Endothelial cell of umbilical vein (primary cell): ENCODE results near the gene AOC1. TPM values are rescaled to one million over a fixed set of nuclear protein-coding genes. Genes with fewer than 3 reads are reported as not detected.

Experiments used
- BruUV-seq: library from RNA; stranded (reverse); fragments of 400-500 nt; replicated peaks from 2 replicates; lab custom pipeline; 2021; lab: Mats Ljungman, UMichigan
- CTCF ChIA-PET: fragments of 300-600, 350-600 bp; sonication (Branson Sonifier 250); formaldehyde crosslinking; loops from one replicate; lab custom pipeline; 2021; ENCODE audit warnings: antibody characterized with exemption, inconsistent platforms; lab: Charles Lee
- POLR2A ChIA-PET: fragments of 300-600, 350-600 bp; sonication (Branson Sonifier 250); formaldehyde crosslinking; loops from one replicate; lab custom pipeline; 2021; ENCODE audit warnings: antibody characterized with exemption, inconsistent platforms; lab: Charles Lee
- DNase-seq: peaks from one replicate; pipeline ENCODE4 v3.0.0-alpha.2; 2011; ENCODE audit warnings: low read depth, low spot score
- FAIRE-seq: peaks from 2 replicates; lab custom pipeline; 2011; peaks lifted over from hg19 to GRCh38; lab: Jason Lieb, UNC
- H2AFZ ChIP-seq: 2 replicates; pipeline ENCODE4 v1.6.0; 2012; ENCODE audit warnings: low read depth, low read length, control low read depth, inconsistent platforms
- H3K27ac ChIP-seq: 2 replicates; pipeline ENCODE4 v1.5.1; 2011; ENCODE audit warnings: low read depth, mild to moderate bottlenecking, control low read depth, low read length, moderate library complexity; ENCODE audit not compliant: insufficient read depth
- H3K27me3 ChIP-seq, 2 experiments: 2 replicates each; pipeline versions ENCODE4 v1.6.0 to v1.6.1; 2011; ENCODE audit warnings: low read length in 2 of 2, mixed read lengths in 1 of 2; ENCODE audit not compliant: control insufficient read depth in 2 of 2, insufficient read depth in 2 of 2
- H3K36me3 ChIP-seq, 2 experiments: 2 replicates in 1 of 2; 3 replicates in 1 of 2; pipeline ENCODE4 v1.5.1; 2011; ENCODE audit warnings: low read length in 2 of 2, mild to moderate bottlenecking in 1 of 2, moderate library complexity in 1 of 2; ENCODE audit not compliant: control insufficient read depth in 2 of 2, insufficient read depth in 2 of 2; ENCODE audit errors: extremely low read depth in 1 of 2
- H3K4me1 ChIP-seq: 3 replicates; pipeline ENCODE4 v1.5.1; 2011; ENCODE audit warnings: mild to moderate bottlenecking, low read length; ENCODE audit not compliant: control insufficient read depth, insufficient read depth; ENCODE audit errors: extremely low read depth
- H3K4me2 ChIP-seq: 2 replicates; pipeline ENCODE4 v1.6.1; 2011; ENCODE audit warnings: low read length, control low read depth, mixed read lengths; ENCODE audit not compliant: insufficient read depth
- H3K4me3 ChIP-seq, 3 experiments: fragments of 200-600 bp in 1 of 3; sonication (generic), shearing (Covaris generic) in 1 of 3; replicated peaks in 1 of 3; 2 replicates each; pipeline ENCODE4 v1.5.1; 2011 to 2016; ENCODE audit warnings: control low read depth in 3 of 3, low read length in 3 of 3, mild to moderate bottlenecking in 2 of 3, inconsistent platforms in 1 of 3, low read depth in 1 of 3, moderate library complexity in 1 of 3; ENCODE audit not compliant: insufficient read depth in 1 of 3
- H3K79me2 ChIP-seq: 2 replicates; pipeline ENCODE4 v1.6.0; 2012; ENCODE audit warnings: low read length, inconsistent platforms; ENCODE audit not compliant: control insufficient read depth, insufficient read depth
- H3K9ac ChIP-seq: replicated peaks from 2 replicates; pipeline ENCODE3; 2011; ENCODE audit warnings: low read length, control low read depth; ENCODE audit not compliant: insufficient read depth; ENCODE audit errors: extremely low read depth
- H3K9me1 ChIP-seq: replicated peaks from 3 replicates; pipeline ENCODE4 v1.6.0; 2011; ENCODE audit warnings: mild to moderate bottlenecking, low read length; ENCODE audit not compliant: control insufficient read depth, insufficient read depth; ENCODE audit errors: extremely low read depth
- H3K9me3 ChIP-seq: replicated peaks from 2 replicates; pipeline ENCODE4 v1.5.1; 2012; ENCODE audit warnings: low read length, inconsistent platforms; ENCODE audit not compliant: control insufficient read depth, insufficient read depth
- H4K20me1 ChIP-seq: replicated peaks from 2 replicates; pipeline ENCODE3; 2011; ENCODE audit warnings: mild to moderate bottlenecking, low read length; ENCODE audit not compliant: control insufficient read depth, insufficient read depth; ENCODE audit errors: extremely low read depth
- CTCF ChIP-seq, 2 donors: IDR thresholded peaks; 1 replicate in 1 of 2; 2 replicates in 1 of 2; pipeline ENCODE4 v1.5.1; 2011; ENCODE audit warnings: low read length in 2 of 2, mild to moderate bottlenecking in 2 of 2, moderate library complexity in 2 of 2, control low read depth in 1 of 2, inconsistent platforms in 1 of 2, low read depth in 1 of 2; ENCODE audit not compliant: insufficient read depth in 1 of 2; ENCODE audit errors: extremely low read depth in 1 of 2
- EZH2 ChIP-seq: IDR thresholded peaks from 2 replicates; pipeline ENCODE4 v1.6.1; 2012; ENCODE audit warnings: borderline replicate concordance, low read depth, mild to moderate bottlenecking, moderate library complexity, low read length, inconsistent platforms; ENCODE audit not compliant: severe bottlenecking
- FOS ChIP-seq: IDR thresholded peaks from 2 replicates; pipeline ENCODE4 v1.6.1; 2011; ENCODE audit warnings: mild to moderate bottlenecking, low read length, moderate library complexity, borderline replicate concordance; ENCODE audit not compliant: insufficient read depth
- GATA2 ChIP-seq: IDR thresholded peaks from 2 replicates; pipeline ENCODE4 v1.7.0; 2011; ENCODE audit warnings: low read depth, mild to moderate bottlenecking, moderate library complexity, mixed read lengths, low read length; ENCODE audit not compliant: insufficient read length, insufficient read depth
- JUN ChIP-seq: IDR thresholded peaks from 2 replicates; pipeline ENCODE4 v1.6.1; 2011; ENCODE audit warnings: borderline replicate concordance, low read depth; ENCODE audit not compliant: insufficient read length, insufficient read depth
- MAX ChIP-seq: IDR thresholded peaks from 2 replicates; pipeline ENCODE4 v1.6.1; 2011; ENCODE audit not compliant: insufficient read depth, insufficient read length
- MYC ChIP-seq: IDR thresholded peaks from one replicate; pipeline ENCODE4 v1.6.1; 2011; ENCODE audit warnings: mild to moderate bottlenecking, low read depth, low read length
- POLR2A ChIP-seq: IDR thresholded peaks from 2 replicates; pipeline ENCODE4 v1.6.1; 2012; ENCODE audit warnings: low read depth, mild to moderate bottlenecking, control low read depth, low read length
- POLR2AphosphoS5 ChIP-seq: IDR thresholded peaks from 2 replicates; pipeline ENCODE4 v1.6.1; 2012; ENCODE audit warnings: low read depth, mild to moderate bottlenecking, control low read depth, low read length, moderate library complexity; ENCODE audit not compliant: insufficient read depth
- dilution Hi-C: fragments of 300-500 bp; cut with MboI; formaldehyde crosslinking; loops from one replicate; pipeline ENCODE4 v1.15.0; 2019; ENCODE audit warnings: low sequenced_read_pairs; ENCODE audit not compliant: extremely low pct_ligation_motif_present
- intact Hi-C: fragments of 100-400 bp; cut with micrococcal nuclease; formaldehyde crosslinking; loops from one replicate; pipeline ENCODE4 v1.10.0; 2022
- polyA plus RNA-seq, 4 experiments: library from polyadenylated mRNA; depleted of rRNA in 3 of 4; stranded (reverse) in 3 of 4; unstranded in 1 of 4; fragments of >200 nt; gene quantifications; 2 replicates each; pipeline versions ENCODE4 v1.2.1 to v1.2.3, GENCODE V29; 2011 to 2012; ENCODE audit warnings: missing spikeins in 1 of 4
- total RNA-seq: library from RNA; stranded (reverse); gene quantifications from 2 replicates; pipeline ENCODE4 v1.2.3, GENCODE V29; 2021

AOC1 gene
- total and polyA plus RNA-seq, 2 donors (not counting 3 experiments of a cell fraction or from before 2014, with no cell fraction given): not detected

GRCh38 chr7:150846291-150847115, 5.8 kb upstream of the AOC1 start:
- no TSS peak for BruUV-seq
- dilution Hi-C loops: no loop called here
- FAIRE-seq: no peak

More at GRCh38 chr7:150846291-150847115, 5.8 kb upstream of the AOC1 start:
- H3K27me3 ChIP-seq: peaks cover 3 to 4% of the 10 kb centered on the region in 2 experiments
- no peak overlapping the region for H3K27ac ChIP-seq
- no peaks in the 10 kb centered on the region for H3K4me1 ChIP-seq
- H4K20me1 ChIP-seq: no peaks in the 10 kb centered on the region
- H3K4me3 ChIP-seq: no peak overlapping the region
- no peaks in the 10 kb centered on the region for H3K9me3 ChIP-seq
- no peak overlapping the region for H3K4me2 ChIP-seq
- no peaks in the 10 kb centered on the region for H3K36me3 ChIP-seq
- no peaks in the 10 kb centered on the region for H3K9me1 ChIP-seq
- no peaks in the 10 kb centered on the region for H3K79me2 ChIP-seq
- H3K9ac ChIP-seq: no peak overlapping the region
- intact Hi-C loops: no loop called here
- no peak for TF ChIP-seq POLR2A
- no peak for TF ChIP-seq POLR2AphosphoS5
- no peak for TF ChIP-seq GATA2
- TF ChIP-seq MYC: no peak
- no peak for TF ChIP-seq JUN
- TF ChIP-seq FOS: no peak
- TF ChIP-seq EZH2: no peak
- TF ChIP-seq CTCF (IDR thresholded peaks at IDR 0.05; ENCODE audit: extremely low read depth in 1 of 2, insufficient read depth in 1 of 2, low read depth in 1 of 2, low read length in 2 of 2): no peak
- TF ChIP-seq MAX: no peak
- DNase-seq: no peak
- ChIA-PET POLR2A (no interaction called here), CTCF (interaction anchor here (1.0 kb wide), 1 partner anchor 30 kb away, joined by 3 read pairs; no protein-coding TSS in a partner anchor)
- no peak overlapping the region for H2AFZ ChIP-seq
